ENCODE measurements around the gene GH2. TPM values are rescaled to one million over a fixed set of nuclear protein-coding genes. Genes with fewer than 3 reads are reported as not detected.
"Not testable (repeated sequence)": the region's sequence is repeated elsewhere in the genome, so short reads cannot be mapped to it uniquely, and the experiment has no call there.

The GH2 gene
- total and polyA plus RNA-seq, 10 donors: not detected

- H3K9me3 ChIP-seq; H3K4me3 ChIP-seq; H3K27ac ChIP-seq; intact Hi-C loops (cut with DNase I; ENCODE audit: low total_unique reads); H3K36me3 ChIP-seq; H3K27me3 ChIP-seq (replicated peaks in 1 of 7); DNase-seq: not testable (repeated sequence)
- WGBS, 5 donors: 75 to 79% (median 77%) methylated on average over 10 to 12 of the region's 12 CpGs
- peaks cover 0 to 14% (median 6%) of the 10 kb centered on the region in 6 donors for H3K4me1 ChIP-seq
- TF ChIP-seq, protein P1, sequence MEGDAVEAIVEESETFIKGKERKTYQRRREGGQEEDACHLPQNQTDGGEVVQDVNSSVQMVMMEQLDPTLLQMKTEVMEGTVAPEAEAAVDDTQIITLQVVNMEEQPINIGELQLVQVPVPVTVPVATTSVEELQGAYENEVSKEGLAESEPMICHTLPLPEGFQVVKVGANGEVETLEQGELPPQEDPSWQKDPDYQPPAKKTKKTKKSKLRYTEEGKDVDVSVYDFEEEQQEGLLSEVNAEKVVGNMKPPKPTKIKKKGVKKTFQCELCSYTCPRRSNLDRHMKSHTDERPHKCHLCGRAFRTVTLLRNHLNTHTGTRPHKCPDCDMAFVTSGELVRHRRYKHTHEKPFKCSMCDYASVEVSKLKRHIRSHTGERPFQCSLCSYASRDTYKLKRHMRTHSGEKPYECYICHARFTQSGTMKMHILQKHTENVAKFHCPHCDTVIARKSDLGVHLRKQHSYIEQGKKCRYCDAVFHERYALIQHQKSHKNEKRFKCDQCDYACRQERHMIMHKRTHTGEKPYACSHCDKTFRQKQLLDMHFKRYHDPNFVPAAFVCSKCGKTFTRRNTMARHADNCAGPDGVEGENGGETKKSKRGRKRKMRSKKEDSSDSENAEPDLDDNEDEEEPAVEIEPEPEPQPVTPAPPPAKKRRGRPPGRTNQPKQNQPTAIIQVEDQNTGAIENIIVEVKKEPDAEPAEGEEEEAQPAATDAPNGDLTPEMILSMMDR (IDR thresholded peaks at IDR 0.05 in 8 of 11, conservative IDR thresholded peaks at IDR 0.05 in 3 of 11): peak in 1 of 11 experiments; percentile 11
Observed at GRCh38 chr17:63907161-63907778, 25.5 kb upstream of the GH2 start.

GRCh38 chr17:63904796-63905195 is 23.1 kb upstream of the GH2 start:
- intact Hi-C loops (cut with DNase I; ENCODE audit: low total_unique reads); H3K4me1 ChIP-seq; H3K4me3 ChIP-seq; H3K36me3 ChIP-seq; H3K9me3 ChIP-seq; DNase-seq; H3K27ac ChIP-seq; H3K27me3 ChIP-seq (replicated peaks in 1 of 7): not testable (repeated sequence)
- 91 to 95% (median 94%) methylated on average over 8 of the region's 8 CpGs for WGBS, 5 donors

DNA sequence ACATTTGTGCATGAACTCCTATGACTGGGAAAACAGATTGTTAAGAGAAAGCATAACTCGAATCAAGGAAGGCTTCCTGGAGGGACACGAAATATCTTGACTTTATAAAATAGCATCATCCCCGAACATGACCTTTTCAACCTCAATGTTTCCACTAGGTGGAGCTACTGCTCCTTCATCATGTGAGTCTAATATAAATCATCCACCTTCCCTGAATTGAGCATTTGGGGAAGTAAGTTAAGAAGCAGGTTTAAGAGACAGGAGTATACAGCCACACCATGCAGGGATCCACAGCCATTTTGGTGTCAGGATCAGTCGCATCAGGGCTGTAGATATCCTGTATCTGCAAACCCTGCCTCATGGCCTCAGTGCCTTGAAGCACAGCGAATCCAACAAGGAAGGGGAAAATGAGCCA is 22.1 kb upstream of the GH2 start:
- H3K4me1 ChIP-seq; H3K27ac ChIP-seq; intact Hi-C loops (cut with DNase I; ENCODE audit: low total_unique reads); H3K36me3 ChIP-seq; H3K4me3 ChIP-seq; DNase-seq; H3K9me3 ChIP-seq; H3K27me3 ChIP-seq (replicated peaks in 1 of 7): not testable (repeated sequence)
- TF ChIP-seq, protein P1 (IDR thresholded peaks at IDR 0.05 in 8 of 11, conservative IDR thresholded peaks at IDR 0.05 in 3 of 11): peak in 9 of 11 experiments; percentile 24 to 68 (median 52)
- WGBS, 5 donors: 22 to 27% (median 24%) methylated on average over 5 of the region's 5 CpGs

GRCh38 chr17:63901971-63902370 is 20.2 kb upstream of the GH2 start:
- intact Hi-C loops (cut with DNase I; ENCODE audit: low total_unique reads): loop anchor here (2.0 kb wide), 1 partner anchor 19 kb away; no protein-coding TSS in a partner anchor
- H3K9me3 ChIP-seq; DNase-seq; H3K36me3 ChIP-seq; H3K4me1 ChIP-seq; H3K27ac ChIP-seq; H3K4me3 ChIP-seq; H3K27me3 ChIP-seq (replicated peaks in 1 of 7): not testable (repeated sequence)
- WGBS, 5 donors: 84 to 91% (median 87%) methylated on average over 2 of the region's 2 CpGs

DNA sequence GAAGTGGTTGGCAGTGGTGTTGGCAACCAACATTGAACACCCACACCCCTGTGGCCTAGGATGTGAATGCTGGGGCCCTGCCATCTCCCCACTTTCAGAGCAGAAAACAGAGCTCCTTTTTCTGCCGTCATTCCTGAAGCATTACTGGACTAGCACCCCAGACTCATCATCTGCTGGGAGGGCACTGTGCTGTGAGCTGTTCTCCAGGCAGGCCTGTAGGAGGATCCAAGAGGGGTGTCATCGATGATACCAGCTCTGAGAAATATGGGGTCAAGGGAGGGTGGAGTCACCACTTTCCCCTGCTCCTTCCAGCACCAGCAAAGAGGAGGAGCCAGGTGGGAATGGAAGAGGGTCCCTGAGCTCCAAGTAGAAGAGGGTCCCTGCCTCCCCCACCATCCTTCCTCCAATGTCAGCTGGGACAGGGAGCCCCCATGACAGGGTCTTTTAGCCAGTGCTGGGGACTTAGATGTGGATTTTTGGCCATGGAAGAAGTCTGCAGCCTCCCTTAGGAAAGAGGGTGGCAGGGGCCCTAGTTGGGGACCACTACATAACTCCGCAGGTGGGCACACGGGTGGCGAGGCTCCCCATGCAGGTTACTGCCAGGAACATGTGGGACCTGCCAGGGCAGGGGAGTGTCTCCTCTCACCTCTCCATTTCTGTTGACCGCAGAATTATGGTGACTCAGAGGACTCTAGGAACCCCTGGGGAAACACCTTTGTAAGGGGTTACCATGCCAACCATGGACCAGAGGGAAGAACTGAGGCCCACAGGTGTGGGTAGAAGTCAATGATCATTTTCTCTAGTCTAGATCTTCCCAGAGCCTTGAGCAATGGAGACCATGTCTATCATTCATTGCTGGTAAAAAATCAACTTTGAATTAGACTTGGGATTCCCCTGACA is 17.4 kb upstream of the GH2 start:
- H3K4me3 ChIP-seq; DNase-seq; intact Hi-C loops (cut with DNase I; ENCODE audit: low total_unique reads); H3K36me3 ChIP-seq; H3K9me3 ChIP-seq; H3K27me3 ChIP-seq (replicated peaks in 1 of 7); H3K27ac ChIP-seq; H3K4me1 ChIP-seq: not testable (repeated sequence)
- WGBS, 5 donors: 83 to 92% (median 85%) methylated on average over 5 to 6 of the region's 6 CpGs

GRCh38 chr17:63896524-63897354 is 15.0 kb upstream of the GH2 start, which contains the start of gene CSH1:
CSH1 (minus strand) TSS chr17:63896574; CDS start chr17:63896511, 63 bp downstream.
- H3K4me3 ChIP-seq; H3K9me3 ChIP-seq; H3K36me3 ChIP-seq; DNase-seq; H3K27me3 ChIP-seq (replicated peaks in 1 of 7); H3K4me1 ChIP-seq; intact Hi-C loops (cut with DNase I; ENCODE audit: low total_unique reads); H3K27ac ChIP-seq: not testable (repeated sequence)
- 87 to 97% (median 90%) methylated on average over 5 to 11 of the region's 14 CpGs for WGBS, 5 donors

DNA sequence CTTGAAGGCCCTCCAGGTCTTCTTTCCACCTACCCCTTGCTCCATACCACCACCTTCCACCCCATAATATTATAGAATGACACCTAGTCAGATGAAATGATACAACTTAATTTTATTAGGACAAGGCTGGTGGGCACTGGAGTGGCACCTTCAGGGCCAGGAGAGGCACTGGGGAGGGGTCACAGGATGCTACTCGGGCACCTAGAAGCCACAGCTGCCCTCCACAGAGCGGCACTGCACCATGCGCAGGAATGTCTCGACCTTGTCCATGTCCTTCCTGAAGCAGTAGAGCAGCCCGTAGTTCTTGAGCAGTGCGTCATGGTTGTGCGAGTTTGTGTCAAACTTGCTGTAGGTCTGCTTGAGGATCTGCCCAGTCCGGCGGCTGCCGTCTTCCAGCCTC is 13.1 kb upstream of the GH2 start:
- 72 to 84% (median 82%) methylated on average over 4 to 10 of the region's 10 CpGs for WGBS, 5 donors
- DNase-seq; H3K27me3 ChIP-seq (replicated peaks in 1 of 7): not testable (repeated sequence)

GRCh38 chr17:63894021-63894420 is 12.3 kb upstream of the GH2 start:
- WGBS, 5 donors: 72 to 90% (median 75%) methylated on average over 2 to 3 of the region's 3 CpGs
- H3K4me3 ChIP-seq; H3K4me1 ChIP-seq; DNase-seq; H3K27me3 ChIP-seq (replicated peaks in 1 of 7); H3K36me3 ChIP-seq; H3K9me3 ChIP-seq; intact Hi-C loops (cut with DNase I; ENCODE audit: low total_unique reads); H3K27ac ChIP-seq: not testable (repeated sequence)

More for the DNA sequence above, 13.1 kb upstream of the GH2 start:
- H3K4me3 ChIP-seq; H3K9me3 ChIP-seq; H3K27ac ChIP-seq; H3K36me3 ChIP-seq; intact Hi-C loops (cut with DNase I; ENCODE audit: low total_unique reads); H3K4me1 ChIP-seq: not testable (repeated sequence)

Data from spleen (tissue), 11 donors.